GM19463 (cell line): ENCODE measurements around the gene RPUSD4.
"Not testable (repeated sequence)": the region's sequence is repeated elsewhere in the genome, so short reads cannot be mapped to it uniquely, and the experiment has no call there.

ENCODE experiments used
- ATAC-seq: cut with Tn5 transposase; IDR thresholded peaks from one replicate; pipeline ENCODE4 v1.9.1; 2021; ENCODE audit warnings: mild to moderate bottlenecking, moderate library complexity; ENCODE audit not compliant: unreplicated experiment

The RPUSD4 gene, protein sequence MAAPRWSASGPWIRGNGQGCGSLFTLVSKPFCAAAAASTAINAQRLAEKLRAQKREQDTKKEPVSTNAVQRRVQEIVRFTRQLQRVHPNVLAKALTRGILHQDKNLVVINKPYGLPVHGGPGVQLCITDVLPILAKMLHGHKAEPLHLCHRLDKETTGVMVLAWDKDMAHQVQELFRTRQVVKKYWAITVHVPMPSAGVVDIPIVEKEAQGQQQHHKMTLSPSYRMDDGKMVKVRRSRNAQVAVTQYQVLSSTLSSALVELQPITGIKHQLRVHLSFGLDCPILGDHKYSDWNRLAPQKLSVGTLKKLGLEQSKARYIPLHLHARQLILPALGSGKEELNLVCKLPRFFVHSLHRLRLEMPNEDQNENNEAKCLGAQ

DNA sequence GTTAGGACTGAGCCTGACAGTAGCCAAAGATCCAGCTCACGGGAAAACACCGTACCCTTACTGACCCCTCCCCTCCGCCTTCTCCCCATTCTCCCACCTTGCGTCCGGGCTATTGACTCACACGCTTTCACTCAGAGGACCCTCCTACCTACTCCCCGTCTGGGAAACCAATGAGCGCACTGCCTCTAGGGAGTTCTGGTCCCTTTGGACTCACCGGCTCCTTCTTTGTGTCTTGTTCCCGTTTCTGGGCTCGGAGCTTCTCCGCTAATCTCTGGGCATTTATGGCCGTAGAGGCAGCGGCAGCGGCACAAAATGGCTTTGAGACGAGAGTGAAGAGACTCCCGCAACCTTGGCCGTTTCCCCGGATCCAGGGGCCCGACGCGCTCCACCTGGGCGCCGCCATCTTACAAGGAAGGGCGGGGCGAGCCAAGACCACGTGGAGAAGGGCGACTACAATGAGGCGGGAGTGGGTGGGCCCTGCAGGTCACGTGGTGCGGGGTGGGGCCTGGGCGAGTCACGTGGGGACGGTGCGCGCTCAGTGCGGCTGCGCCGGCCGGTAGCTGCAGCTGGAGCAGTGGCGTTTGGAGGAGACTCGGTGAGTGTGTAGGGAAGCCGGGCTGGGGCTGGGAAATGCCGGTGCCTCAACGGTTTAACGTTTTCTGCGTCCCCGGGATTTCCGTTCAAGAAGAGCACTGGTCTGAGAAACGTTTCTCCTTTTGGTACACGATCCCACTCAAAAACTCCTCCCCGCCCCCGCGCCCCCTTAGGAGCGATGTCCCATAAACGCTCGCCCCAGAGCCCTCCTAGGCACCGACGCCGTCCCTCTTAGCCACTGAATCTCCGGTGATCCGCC lies at the start of gene RPUSD4, which contains the start of gene FAM118B:
Gene RPUSD4 (minus strand): TSS at position 415 of the 853 bp plus-strand sequence. CDS start 12 bp downstream, at position 403.
Gene FAM118B (plus strand): TSS at position 547 of the 853 bp plus-strand sequence. CDS start 23,220 bp downstream, outside the sequence.
- peak; percentile 93 for ATAC-seq

DNA sequence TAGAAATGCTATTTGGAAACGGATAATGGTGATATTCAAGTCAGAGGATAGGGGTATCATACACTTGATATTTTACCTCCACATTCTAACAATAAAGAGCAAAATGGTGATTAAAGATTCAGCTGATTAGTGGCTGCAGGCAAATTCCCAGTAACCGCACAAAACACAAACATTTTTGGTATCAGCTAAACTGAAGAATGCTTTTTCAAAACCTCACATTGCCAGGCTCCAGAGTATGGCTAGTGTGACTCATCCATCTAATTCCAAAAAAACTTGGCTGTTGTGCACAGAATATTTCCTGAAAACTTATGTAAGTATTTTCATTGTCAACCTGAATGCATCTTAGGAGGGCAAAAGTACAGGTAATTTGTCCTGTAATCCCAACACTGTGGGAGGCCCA lies 46.3 kb upstream of the RPUSD4 start:
- ATAC-seq = no peak

DNA sequence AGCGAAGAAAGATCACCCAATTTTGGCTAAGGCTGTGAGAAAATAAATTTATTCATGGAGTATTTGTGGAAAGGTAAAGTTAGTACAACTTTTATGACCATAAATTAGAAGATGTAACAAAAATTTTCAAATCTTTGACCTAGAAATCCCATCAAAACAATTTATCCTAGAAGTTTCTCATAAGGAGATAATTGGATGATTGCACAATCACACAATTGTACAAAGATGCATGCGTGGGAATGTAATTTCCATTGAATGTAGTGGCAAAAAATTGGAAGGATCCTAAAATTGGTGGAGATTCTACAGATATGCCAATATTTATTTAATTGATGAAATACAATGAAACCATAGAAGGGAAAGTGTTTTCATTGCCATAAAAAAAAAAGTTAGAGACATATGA lies 45.7 kb upstream of the RPUSD4 start:
- no peak for ATAC-seq

DNA sequence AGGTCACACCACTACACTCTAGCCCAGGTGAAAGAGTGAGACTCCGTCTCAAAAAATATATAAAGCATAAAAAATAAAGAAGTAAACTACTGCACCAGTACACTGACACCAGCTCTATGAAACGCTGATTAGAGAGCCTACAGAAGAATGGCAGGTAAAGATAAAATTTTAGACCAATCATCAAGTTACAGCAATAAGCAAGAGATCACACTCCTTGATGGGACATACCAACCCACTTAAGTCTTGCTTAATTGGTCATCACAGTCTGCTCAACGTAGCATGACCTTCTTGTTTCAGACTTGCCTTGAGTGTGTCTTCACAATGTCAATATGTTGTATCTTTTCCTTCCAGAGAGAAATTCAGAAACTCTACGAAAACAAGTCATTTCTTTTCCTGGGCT lies 44.8 kb upstream of the RPUSD4 start:
- ATAC-seq = no peak

DNA sequence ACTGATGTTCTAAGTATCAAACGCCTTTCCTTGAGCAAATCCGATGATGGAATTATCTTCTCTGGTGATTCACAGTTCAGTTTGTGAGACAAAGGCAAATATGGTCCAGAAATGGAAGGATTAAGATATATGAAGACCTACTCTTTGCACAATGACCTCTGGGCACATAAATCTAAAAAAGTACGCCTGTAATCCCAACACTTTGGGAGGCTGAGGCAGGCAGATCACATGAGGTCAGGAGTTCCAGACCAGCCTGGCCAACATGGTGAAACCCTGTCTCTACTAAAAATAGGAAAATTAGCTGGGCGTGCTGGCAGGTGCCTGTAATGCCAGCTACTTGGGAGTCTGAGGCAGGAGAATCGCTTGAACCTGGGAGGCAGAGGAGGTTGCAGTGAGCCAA lies 44.1 kb upstream of the RPUSD4 start:
- ATAC-seq = not testable (repeated sequence)

DNA sequence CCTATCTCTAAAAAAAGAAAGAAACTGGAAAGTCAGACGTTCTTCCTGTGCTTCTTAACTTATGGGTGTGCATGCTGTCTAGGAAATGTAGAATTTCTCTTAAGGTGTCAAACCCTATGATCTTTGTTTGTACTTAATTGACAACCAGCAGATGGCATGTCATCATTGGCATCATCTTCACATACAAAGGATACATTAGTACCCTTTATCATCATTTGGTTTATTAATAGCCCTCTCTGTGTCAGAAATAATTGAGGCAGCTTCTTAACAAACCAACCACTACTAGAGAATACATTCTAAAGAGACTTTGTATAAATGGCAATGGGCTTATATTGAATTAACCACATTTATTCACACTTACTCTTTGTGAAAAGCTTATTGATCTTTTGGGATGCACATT lies 43.4 kb upstream of the RPUSD4 start:
- no peak for ATAC-seq

DNA sequence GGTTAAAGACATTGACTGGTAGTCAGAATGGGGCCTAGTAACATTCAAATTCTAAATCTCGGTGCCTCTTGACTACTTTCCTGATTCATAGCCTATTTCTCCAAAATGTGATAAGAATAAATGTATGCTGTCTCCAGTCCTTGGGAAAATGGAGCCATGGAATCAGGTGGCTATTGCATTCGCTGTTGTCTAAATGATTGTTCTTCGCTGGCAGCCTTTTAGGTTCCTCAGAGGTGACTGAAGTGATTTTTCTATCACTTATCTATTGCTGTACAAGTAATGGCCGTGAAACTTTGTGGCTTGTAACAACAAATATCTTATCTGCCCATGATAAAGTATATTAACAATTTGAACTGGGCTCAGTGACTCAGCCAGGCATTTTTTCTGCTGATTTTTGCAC lies 41.8 kb upstream of the RPUSD4 start:
- ATAC-seq = no peak

DNA sequence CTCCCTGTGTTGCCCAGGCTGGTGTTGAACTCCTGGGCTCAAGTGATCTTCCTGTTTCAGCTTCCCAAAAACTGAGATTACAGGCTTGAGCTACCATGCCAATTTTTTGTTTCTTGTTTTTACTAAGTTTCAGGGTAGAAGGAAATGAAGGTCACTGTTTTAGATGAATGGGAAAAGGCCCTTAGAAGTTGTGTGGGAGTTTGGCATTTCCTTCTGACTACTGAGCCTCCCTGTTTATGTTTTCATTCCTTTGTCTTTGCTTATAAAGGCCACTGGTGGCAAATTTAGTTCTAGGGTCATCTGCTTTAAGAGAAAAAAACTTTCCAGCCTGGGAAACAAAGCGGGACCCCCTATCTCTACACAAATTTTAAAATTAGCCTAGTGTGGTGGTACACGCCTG lies 35.2 kb upstream of the RPUSD4 start:
- no peak for ATAC-seq

DNA sequence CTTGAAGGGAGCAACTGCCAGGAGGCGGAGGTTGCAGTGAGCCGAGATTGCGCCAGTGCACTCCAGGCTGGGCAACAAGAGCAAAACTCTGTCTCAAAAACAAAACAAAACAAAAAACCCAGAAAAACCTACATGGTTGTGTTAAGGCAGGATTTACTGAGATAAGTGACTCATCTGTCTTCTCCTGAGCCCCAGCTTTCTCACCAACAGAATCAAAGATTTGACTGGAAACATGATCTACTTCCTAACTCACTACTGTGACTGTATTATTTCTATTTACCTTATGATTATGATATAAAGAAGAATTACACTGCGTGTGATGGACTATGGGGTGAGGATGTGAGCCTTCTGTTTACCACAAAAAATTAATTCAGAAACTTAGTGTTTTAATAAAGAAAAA lies 21.9 kb upstream of the RPUSD4 start:
- ATAC-seq = no peak

DNA sequence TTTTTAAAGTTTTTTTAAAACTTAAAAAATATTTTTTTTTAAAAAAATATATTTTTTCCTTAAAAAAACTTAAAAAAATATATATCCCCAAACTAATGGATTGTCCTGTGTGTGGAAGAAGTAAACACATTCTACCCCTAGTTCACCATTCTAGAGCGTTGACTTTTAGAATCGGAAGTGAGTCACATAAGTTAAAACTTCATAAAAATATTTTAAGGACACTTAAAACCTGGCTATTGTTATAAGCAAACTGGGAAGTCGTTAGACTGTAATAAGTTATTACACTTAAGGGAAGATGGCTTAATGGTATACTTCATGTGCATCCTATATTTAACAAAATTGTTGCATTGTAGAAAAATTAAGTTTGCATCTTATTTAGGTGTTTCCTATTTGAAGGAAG lies 21.2 kb upstream of the RPUSD4 start:
- ATAC-seq = no peak

DNA sequence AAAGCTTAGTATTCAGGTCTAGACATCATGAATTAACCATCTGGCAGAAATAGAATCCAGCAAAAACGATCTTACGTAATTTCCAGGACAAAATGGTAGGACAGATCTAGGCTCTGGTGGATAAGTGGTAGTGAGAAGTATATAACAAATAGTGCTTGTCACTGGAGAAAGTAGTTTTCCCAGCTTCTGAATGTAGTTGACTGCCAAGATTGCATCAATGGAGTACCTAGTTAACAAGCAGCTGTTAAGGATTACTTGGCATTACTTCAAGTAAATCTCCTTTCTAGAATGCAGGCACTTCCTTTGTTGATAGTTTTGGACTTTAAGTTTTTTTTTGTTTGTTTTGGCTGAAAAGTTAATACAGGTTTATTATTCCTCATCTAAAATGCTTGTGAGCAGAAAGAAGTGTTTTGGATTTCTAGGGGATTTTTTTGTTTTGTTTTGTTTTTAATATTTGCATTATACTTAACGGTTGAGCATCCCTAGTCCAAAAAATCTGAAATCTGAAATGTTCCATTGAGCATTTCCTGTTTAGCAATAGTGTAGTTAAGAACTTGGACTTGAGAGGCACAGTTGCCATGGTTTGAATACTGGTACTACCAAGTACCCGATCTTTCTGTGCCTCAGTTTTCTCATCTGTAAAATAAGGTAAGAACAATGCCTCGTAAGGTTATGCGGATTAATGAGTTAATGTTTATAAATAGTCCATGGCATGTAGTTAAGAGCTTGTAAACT lies 20.4 kb upstream of the RPUSD4 start:
- no peak for ATAC-seq

DNA sequence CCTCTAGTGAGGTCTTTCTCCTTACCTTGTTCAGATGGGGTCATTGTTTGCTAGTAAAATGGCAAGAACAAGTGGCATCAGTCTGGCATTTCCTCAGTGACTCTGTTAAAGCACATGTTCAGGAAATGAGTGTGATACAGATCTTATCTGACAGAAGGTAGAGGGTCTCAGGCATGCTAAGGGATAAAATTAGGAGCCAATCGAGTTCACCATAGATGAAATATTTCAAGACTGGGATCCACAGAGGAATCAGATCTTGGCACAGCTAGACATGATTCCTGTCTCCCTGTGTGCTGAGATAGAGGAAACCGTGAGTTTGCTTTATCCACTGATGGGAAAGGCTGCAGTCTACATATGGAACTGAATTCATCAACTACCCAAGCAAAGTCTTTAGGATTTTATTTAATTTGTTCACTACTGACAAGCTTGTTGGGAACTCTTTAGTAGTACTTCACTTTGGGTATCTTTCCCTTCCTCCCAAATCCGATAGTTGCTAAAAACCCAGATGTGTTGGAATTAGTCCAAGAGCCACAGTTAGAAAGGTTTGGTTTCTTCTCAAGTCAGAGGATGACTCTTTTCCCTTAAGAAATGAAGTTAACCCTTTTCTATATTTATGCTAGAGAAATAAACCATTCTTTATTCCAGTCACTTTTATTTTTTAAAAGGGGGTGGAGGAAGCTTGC lies 18.5 kb upstream of the RPUSD4 start:
- no peak for ATAC-seq

DNA sequence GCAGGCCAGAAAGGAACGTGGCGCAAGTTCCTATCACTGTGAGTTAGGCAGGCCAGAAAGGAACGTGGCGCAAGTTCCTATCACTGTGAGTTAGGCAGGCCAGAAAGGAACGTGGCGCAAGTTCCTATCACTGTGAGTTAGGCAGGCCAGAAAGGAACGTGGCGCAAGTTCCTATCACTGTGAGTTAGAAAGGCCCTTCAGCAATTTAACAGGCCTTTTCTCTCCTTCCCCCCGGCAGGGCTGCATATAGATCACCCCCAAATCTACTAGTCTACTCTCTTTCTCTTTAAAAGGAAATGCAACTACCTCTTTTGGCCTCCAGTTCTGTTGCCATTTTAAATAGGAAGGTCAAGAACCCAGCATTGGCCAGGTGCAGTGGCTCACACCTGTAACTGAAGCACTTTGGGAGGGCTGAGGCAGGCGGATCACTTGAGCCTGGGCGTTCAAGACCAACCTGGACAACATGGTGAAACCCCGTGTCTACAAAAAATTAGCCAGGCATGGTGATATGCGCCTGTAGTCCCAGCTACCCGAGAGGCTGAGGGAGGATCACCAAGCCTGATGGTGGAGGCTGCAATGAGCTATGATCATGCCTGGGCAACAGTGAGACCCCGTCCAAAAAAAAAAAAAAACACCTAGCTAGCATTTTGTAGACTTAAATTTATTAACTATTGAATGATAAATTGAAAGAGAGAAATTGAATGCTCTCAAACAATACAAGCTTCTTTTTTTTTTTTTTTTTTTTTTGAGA lies 15.1 kb upstream of the RPUSD4 start:
- no peak for ATAC-seq

DNA sequence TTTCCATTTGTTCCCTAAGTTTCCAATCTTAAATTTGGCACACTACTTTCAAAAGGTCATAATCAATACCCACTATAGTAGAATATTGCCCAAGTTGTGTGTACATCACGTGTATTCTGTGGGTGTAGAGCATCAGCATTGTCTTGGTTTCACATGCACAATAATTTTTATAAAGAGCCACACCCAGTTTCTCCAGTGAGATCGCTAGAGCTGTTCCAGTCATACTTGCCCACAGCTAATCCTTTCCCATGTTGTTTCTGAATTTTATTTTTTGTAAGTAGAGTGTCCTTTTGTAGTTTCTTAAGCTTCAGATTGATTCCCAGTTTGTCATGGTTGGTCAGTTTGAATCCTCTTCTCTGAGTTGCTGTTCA lies 13.8 kb upstream of the RPUSD4 start:
- ATAC-seq = no peak

DNA sequence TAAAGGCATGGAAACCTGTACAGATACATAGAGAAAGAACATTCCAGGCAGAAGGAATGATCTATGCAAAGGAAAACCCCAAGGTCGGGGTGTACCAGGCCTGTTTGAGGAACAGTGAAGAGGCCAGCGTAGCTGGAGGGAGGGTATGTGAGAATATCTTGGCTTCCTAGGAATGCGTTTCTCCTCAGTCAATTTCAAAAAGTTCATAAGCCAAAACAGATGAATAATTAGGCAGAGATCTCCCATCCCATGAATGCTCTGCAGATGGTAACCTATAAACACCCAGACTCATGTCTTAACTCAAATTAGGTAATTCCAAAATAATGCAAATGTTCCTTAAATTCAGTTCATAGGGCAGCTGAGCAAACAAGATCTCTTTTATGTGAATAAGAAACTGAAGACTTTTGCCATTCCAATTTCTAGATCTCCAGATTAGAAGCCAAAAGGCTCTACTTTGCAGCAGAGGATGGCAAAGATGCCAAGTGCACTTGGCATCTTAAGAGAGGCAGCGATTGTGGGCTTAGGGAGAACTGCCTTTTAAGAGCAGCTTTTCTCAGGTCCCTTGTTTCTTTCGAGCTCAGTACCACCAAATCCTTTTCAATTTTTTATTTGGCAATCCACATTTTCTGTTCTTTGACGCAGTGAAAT lies 13.3 kb upstream of the RPUSD4 start:
- no peak for ATAC-seq

DNA sequence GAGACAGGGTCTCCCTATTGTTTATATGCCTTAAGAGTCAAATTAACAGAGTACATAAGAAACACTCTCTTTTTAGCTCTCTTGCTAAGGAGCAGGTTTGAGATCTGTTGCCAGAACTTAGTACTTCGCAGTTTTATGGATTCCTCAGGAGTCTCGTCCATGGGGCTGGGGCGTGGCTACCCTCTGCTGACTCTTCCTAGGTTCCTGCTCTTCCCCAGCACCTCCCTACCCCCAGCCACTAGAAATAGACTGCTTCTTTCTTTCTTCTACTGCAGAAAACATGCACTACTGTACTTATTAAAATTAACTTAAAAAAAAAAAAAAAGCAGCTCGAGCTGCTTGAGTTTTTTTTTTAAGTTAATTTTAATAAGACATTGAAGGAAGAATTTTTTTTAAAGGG lies 8.1 kb upstream of the RPUSD4 start:
- ATAC-seq = no peak

DNA sequence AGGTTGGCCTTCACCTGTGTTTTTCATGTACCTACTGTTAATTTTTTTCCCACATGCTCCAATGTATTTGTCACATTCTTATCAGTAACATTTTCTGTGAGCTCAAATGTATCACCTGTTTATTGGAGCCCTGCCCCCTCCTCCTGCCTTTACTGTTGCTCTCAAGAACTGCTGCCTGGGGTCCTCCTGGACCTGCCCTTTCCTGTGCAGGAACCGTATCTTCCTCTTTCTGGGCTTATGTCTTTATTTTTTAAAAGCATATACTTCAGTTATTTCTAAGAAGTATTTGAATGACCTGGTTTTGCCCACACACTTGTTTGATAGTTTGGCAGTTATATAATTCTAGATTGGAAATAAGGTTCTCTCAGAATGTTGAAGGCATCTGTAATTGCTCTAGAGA lies 6.0 kb upstream of the RPUSD4 start:
- no peak for ATAC-seq

DNA sequence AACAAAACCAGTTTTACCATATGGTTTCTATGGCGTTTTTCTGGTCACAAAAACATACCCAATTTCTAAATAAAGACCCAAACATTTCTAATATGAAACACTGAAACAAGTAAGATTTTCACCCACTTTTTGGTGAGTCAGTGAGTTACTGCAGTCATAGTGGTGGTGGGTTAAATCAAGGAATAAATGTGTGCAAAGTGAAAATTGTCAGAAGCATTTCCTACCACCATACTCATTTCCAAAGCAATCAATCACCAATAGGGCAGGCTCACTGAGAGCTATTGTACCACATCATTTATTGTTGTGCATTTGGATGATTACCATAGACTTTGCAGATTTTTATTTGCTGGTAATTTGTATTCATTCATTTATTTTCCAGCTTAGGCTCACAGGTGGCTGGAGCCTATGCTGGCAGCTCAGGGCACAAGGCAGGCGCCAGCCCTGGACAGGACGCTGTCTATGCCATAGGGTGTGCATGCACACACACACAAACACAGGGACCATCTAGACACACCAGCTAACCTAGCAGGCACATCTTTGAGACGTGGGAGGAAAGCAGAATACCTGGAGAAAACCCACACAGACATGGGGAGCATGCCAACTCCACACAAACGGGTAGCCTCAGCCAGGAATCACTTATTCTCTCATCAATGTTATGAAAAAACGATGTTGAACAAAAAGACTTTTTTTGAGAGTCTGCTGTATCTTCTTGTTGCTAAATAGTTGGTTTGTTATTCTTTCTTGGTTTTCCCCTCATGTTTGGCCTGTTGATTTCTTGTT lies 5.3 kb upstream of the RPUSD4 start:
- no peak for ATAC-seq

DNA sequence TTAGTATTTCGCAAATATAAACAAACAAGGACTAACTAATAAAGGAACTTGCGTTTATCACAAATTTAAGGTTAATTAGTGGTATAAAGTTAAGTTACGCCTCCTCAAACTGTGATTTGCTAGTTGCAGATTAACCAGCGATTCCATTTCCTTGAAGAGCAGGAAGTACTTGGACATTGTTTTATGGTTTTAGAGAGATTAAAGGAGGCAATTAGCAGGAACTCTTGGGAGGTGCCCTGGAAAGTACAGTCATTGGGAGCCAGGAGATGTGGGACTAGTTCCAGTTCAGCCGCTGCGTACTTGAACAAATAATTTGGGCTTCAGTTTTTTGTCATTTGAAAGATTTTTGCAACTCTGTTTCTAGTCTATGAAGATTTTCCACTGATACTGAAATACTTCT lies 3.4 kb upstream of the RPUSD4 start:
- no peak for ATAC-seq
